IgD-negative memory B cell (primary cell): ENCODE data around the gene SEC61A1. TPM values are rescaled to one million over a fixed set of nuclear protein-coding genes. Genes with fewer than 3 reads are reported as not detected.

Source experiments
- H3K27ac Mint-ChIP-seq, 3 donors: one replicate each; pipeline ENCODE4 v1.8.0; 2020 to 2022; ENCODE audit warnings: mild to moderate bottlenecking in 3 of 3, mixed read lengths in 3 of 3, moderate library complexity in 1 of 3
- H3K27me3 Mint-ChIP-seq: one replicate; pipeline ENCODE4 v1.8.0; 2021; ENCODE audit warnings: mixed read lengths
- H3K36me3 Mint-ChIP-seq: one replicate; pipeline ENCODE4 v1.8.0; 2020; ENCODE audit warnings: mild to moderate bottlenecking, mixed read lengths
- H3K4me1 Mint-ChIP-seq, 3 donors: one replicate each; pipeline ENCODE4 v1.8.0; 2020 to 2022; ENCODE audit warnings: mixed read lengths in 3 of 3, mild to moderate bottlenecking in 1 of 3
- H3K4me3 Mint-ChIP-seq, 4 donors: one replicate each; pipeline ENCODE4 v1.8.0; 2020 to 2022; ENCODE audit warnings: mild to moderate bottlenecking in 4 of 4, mixed read lengths in 4 of 4, moderate library complexity in 3 of 4
- H3K9me3 Mint-ChIP-seq, 3 donors: one replicate each; pipeline ENCODE4 v1.8.0; 2020 to 2021; ENCODE audit warnings: mixed read lengths in 3 of 3, mild to moderate bottlenecking in 1 of 3
- polyA plus RNA-seq: library from polyadenylated mRNA; unstranded; fragments of 300-500 nt; fragmentation: Illumina TruSeq; gene quantifications from one replicate; pipeline ENCODE4 v1.2.3, GENCODE V29; 2021

The SEC61A1 gene
- polyA plus RNA-seq: 79.2 TPM

DNA sequence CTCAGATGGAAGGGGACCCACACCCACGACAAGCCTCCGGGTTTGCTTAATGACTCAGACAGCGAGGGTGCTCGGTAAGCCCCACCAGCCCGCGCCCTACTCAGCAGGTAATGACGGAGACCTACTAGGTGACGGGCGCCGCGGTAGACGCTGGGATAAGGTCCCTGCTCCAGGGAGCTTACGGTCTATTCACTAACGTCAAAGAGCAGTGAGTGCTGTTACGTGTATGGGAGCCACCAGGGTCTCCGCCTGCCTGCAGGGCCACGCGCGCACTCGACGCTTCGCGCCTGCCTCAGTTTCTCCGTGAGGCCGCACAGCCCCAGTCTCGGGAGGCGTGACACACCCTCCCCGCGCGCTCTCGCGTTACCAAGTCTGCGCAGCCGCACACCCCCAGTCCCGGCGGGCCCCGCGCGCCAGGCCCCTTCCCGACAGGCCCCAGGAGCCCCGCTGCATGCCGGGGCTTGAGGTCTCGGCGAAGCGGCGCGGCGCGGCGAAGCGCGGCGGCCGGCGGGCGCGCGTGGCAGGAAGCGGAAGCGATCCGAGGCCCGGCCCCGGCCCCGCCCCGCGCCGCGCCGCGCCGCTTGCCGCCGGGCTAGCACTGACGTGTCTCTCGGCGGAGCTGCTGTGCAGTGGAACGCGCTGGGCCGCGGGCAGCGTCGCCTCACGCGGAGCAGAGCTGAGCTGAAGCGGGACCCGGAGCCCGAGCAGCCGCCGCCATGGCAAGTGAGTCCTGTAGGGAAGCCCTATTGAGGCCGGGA lies at the start of gene SEC61A1:
Gene SEC61A1, plus strand, starts transcription at position 601 of the 758 bp plus-strand sequence. Its CDS starts 116 bp downstream, at position 717.
- H3K4me3 Mint-ChIP-seq: peak within 1 kb of the TSS; percentile 94 to 98 (median 96)
- H3K4me1 Mint-ChIP-seq: peaks cover 26 to 37% (median 33%) of the 10 kb centered on the region in 3 donors
- no peaks in the 10 kb centered on the region for H3K27me3 Mint-ChIP-seq
- H3K27ac Mint-ChIP-seq: peak within 1 kb of the TSS; percentile 94 to 95 (median 94)
- H3K9me3 Mint-ChIP-seq: no peaks in the 10 kb centered on the region
- no peaks in the 10 kb centered on the region for H3K36me3 Mint-ChIP-seq

DNA sequence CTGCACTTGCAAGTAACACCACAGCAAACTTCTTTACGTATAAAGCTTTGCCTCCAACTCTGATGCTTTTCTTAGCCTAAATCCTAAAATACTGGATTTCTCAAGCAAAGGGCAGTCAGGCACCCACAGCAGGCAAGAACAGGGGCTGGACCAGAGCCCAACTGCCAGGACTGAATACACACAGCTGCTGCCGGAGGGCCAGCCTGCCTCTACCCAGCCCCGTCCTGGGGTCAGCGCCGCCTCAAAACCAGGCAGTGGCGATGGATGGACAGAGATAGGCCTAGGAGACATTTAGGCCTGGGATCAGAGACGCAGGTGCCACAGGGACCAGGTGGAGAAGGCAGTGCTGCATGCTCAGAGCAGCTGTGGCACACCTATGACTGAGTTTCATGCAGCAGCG lies 47.6 kb upstream of the SEC61A1 start:
- H3K27me3 Mint-ChIP-seq: peaks cover 4% of the 10 kb centered on the region

DNA sequence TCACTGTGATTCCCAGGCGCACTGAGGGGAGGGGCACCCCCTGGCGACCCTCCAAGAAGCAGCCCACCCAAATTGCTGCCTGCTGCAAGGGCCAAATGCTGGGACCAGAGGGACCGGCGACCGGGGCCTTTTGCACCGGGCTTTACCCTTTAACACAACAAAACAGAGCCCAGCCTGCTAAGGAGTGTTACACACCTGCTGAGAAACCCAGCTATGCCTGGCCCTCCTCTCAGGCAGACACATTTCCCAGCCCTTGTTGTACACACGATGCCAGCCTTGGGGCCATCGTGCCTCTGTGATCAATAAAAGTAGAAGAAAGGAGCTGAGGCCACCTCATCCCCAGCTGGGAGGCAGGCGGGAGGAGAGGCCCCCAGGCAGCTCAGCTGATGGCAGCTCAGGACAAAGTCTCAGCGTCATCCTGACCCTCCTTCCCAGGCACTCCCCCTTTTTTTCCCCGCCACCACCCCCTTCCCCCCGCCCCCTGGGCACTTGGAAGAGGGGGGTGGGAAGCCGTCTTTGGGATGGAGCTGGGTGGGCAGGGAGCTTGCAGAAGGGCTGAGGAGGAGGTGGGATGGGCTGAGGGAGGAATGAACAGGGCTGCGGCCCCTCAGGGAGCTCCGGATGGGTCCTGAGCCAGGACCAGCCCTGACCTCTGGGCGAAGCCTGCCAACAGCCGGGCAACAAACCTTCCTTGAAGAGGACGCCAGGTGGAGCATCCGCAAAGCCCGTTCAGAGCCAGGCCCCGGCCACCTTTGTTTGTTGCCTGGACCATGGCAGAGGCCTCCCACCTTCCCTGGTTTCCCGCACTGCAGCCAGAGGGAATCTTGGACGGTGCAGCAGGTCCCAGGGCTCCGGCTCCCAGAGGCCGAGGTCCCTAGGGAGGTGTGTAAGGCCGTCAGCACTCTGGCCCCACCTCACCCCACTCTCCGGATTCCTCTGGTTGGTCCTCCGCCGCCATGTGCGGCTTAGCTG lies 45.9 kb upstream of the SEC61A1 start:
- no peak overlapping the region for H3K4me3 Mint-ChIP-seq
- H3K9me3 Mint-ChIP-seq: no peaks in the 10 kb centered on the region
- H3K4me1 Mint-ChIP-seq: peaks cover 0 to 2% (median 0%) of the 10 kb centered on the region in 3 donors
- peaks cover 4% of the 10 kb centered on the region for H3K27me3 Mint-ChIP-seq
- H3K27ac Mint-ChIP-seq: no peak overlapping the region
- no peaks in the 10 kb centered on the region for H3K36me3 Mint-ChIP-seq

More for the DNA sequence above, 47.6 kb upstream of the SEC61A1 start:
- Mint-ChIP-seq H3K9me3 (no peaks in the 10 kb centered on the region), H3K27ac (no peak overlapping the region), H3K4me3 (no peak overlapping the region), H3K36me3 (no peaks in the 10 kb centered on the region), H3K4me1 (peaks cover 0 to 2% (median 0%) of the 10 kb centered on the region in 3 donors)

DNA sequence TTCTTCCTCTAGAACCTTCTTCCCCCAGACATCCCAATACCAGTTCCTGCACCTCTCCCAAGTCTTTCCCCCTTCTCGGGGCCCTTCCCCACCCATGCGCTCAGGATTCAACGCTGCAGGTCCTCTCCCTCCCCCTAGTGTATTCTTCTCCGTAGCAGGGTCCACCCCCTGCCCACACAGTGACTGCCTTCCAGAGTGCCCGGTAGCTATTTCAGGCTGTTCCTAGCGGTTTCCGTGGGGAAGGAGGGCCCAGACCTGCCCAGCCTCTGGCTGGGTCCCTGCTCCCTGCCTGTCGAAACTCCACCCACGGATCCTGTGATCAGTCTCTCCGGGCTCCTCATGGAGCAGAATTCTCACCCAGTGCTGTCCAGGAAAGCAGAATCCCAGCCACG lies 45.2 kb upstream of the SEC61A1 start:
- Mint-ChIP-seq H3K36me3 (no peaks in the 10 kb centered on the region), H3K9me3 (no peaks in the 10 kb centered on the region), H3K4me1 (peaks cover 0 to 2% (median 0%) of the 10 kb centered on the region in 3 donors), H3K27me3 (peaks cover 4% of the 10 kb centered on the region), H3K4me3 (no peak overlapping the region), H3K27ac (no peak overlapping the region)

DNA sequence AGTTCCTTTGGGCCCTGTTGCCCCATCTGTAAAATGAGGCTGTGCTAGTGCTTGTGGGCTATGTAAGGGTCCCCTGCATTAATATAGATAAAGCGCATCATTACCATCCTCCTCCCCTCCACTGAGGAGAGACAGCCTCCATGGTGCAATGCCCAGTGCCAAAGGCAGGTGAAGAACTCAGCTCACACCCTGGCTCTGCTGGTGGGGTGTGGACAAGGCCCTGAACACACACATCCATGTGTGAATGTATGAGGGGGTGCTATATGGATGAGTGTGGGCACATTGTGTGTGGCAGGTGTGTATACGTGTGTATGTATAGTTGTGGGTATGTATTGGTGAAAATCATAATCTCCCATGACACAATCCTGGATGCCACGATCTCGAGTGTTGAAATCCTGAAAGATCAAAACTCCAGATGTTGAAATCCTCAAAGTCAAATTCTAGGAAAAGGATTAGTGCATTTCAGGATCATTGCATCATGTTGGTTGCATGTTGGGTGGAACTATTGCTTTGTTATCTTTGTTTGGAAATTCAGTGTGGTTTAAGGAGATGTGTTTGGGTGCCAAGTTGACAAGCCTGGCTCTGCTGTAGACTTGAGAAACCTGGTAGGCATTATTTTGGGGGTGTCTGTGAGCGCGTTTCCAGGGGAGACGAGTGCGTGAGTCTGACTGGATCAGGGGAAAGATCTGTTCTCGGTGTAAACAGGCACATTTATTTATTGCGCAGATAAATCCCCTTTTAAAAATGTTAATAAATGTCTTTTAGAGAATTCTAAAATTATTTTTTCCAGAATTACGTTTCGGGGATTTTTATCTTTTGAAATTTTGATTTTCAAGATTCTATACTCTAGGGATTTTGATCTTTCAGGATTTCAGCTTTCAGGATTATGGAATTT lies 42.0 kb upstream of the SEC61A1 start:
- no peak overlapping the region for H3K27ac Mint-ChIP-seq

DNA sequence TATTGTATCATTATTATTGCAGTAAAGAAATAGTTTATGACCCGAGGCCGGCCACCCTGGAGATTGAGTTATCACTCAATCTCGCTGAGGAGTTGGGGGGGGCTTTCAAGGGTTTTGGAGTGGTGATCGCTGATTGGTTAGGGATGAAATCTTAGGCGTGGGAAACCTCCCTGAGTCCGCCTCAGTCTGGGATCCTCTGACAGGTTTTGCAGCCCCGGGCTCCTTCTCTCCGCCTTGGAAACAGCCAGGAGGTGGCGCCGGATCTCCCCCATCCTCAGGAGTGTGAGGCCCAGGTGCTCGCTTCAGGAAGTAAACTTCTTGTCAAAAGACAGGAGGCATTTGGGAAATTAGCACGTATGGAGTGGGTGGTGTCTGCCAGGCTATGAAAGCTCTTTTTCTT lies 41.1 kb upstream of the SEC61A1 start:
- no peak overlapping the region for H3K4me3 Mint-ChIP-seq
- H3K27me3 Mint-ChIP-seq: peaks cover 6% of the 10 kb centered on the region
- no peak overlapping the region for H3K27ac Mint-ChIP-seq
- H3K9me3 Mint-ChIP-seq: peaks cover 0 to 1% (median 0%) of the 10 kb centered on the region in 3 donors
- H3K4me1 Mint-ChIP-seq: peaks cover 0 to 2% (median 0%) of the 10 kb centered on the region in 3 donors
- H3K36me3 Mint-ChIP-seq: no peaks in the 10 kb centered on the region

More for the DNA sequence above, 42.0 kb upstream of the SEC61A1 start:
- Mint-ChIP-seq H3K27me3 (peaks cover 4% of the 10 kb centered on the region), H3K9me3 (no peaks in the 10 kb centered on the region), H3K4me1 (peaks cover 0 to 2% (median 0%) of the 10 kb centered on the region in 3 donors), H3K4me3 (no peak overlapping the region), H3K36me3 (no peaks in the 10 kb centered on the region)

DNA sequence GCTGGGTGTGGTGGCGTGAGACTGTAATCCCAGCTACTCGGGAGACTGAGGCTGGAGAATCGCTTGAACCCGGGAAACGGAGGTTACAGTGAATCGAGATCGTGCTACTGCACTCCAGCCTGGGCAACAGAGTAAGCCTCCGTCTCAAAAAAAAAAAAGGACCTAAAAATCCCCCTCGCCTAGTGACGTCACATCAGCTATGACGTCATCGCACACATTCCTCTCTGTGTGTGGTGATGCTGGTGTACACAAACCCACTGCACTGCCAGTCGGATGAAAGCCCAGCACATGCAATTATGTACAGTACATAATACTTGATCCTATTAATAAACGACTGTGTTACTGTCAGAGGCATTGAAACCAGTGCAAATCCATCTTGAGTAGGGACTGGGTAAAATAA lies 40.2 kb upstream of the SEC61A1 start:
- H3K4me3 Mint-ChIP-seq: no peak overlapping the region
- no peaks in the 10 kb centered on the region for H3K36me3 Mint-ChIP-seq
- peak overlapping the region in 1 of 3 donors; percentile 1 for H3K27ac Mint-ChIP-seq
- peaks cover 6% of the 10 kb centered on the region for H3K27me3 Mint-ChIP-seq
- H3K4me1 Mint-ChIP-seq: peaks cover 0 to 2% (median 0%) of the 10 kb centered on the region in 3 donors
- H3K9me3 Mint-ChIP-seq: peaks cover 0 to 1% (median 0%) of the 10 kb centered on the region in 3 donors

DNA sequence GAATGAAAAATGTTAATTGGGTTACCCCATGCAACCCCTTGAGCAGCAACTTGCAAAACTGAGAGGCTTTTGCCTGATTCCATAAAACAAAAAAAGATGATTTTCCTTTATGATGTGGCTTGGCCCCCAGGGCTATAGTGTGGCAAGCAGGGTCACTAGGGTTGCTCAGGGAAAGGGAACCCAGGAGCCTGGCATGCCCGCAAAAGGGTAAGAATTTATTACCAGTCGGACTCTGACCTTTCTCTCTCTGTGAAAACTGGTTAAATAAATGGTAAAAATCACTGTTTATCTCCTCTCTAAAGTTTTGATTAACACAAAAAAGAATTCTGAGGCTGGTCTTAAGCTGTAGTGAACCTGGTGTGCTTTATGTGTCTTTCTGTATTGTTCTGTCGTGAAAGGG lies 37.7 kb upstream of the SEC61A1 start:
- H3K27me3 Mint-ChIP-seq: peaks cover 5% of the 10 kb centered on the region
- H3K4me3 Mint-ChIP-seq: no peak overlapping the region
- no peaks in the 10 kb centered on the region for H3K36me3 Mint-ChIP-seq
- H3K9me3 Mint-ChIP-seq: peaks cover 0 to 1% (median 0%) of the 10 kb centered on the region in 3 donors
- peaks cover 0 to 2% (median 0%) of the 10 kb centered on the region in 3 donors for H3K4me1 Mint-ChIP-seq
- H3K27ac Mint-ChIP-seq: no peak overlapping the region

DNA sequence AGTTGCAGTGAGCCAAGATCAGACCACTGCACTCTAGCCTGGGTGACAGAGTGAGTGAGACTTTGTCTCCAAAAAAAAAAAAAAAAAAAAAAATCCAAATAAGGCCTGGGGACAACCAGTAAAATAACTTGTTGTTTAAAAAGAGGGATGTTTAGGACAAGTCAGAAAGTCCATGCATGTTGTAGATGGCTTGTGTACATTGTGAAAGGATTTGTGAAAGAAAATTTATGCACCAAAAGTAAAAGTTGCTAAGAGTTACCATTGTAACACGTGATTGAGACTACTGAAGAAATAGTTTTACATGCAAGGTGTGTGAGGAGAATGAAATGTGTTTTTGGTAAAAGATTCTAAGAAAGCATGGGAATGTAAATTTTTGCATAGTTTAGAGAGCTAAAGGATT lies 35.7 kb upstream of the SEC61A1 start:
- Mint-ChIP-seq H3K4me1 (no peaks in the 10 kb centered on the region), H3K27me3 (peaks cover 5% of the 10 kb centered on the region), H3K9me3 (peaks cover 0 to 1% (median 0%) of the 10 kb centered on the region in 3 donors)

DNA sequence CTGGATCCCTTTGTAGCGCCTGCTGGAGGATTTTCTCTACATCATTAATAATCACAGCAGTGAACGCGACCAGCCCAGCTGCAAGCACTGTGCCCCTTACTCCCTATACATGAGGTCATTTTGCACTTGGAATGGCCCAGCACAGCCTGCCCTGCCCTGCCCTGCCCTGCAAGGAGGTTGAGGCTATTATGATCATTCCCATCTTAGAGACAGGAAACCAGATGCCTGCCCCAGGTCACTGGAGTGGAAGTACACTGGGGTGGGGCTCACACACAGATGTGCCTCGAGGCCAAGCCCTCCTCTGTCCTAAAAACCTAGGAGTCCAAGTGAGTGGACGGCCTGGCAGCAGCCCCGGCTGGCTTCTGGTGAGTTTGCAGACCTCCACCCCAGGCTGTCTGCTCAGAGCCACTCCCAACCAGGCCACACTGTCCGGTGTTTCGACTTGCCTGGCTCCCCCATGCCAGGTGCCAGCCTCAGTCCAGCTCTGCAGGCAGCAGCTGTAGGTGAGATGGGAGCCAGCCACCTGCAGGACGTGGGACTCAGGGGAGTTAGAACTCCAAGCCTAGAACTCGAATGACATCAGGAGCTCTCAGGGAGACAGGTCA lies 30.4 kb upstream of the SEC61A1 start:
- H3K9me3 Mint-ChIP-seq: no peaks in the 10 kb centered on the region
- H3K27me3 Mint-ChIP-seq: peaks cover 17% of the 10 kb centered on the region
- no peak overlapping the region for H3K4me3 Mint-ChIP-seq
- no peaks in the 10 kb centered on the region for H3K36me3 Mint-ChIP-seq
- no peaks in the 10 kb centered on the region for H3K4me1 Mint-ChIP-seq
- no peak overlapping the region for H3K27ac Mint-ChIP-seq

More for the DNA sequence above, 35.7 kb upstream of the SEC61A1 start:
- no peaks in the 10 kb centered on the region for H3K36me3 Mint-ChIP-seq
- no peak overlapping the region for H3K27ac Mint-ChIP-seq
- H3K4me3 Mint-ChIP-seq: no peak overlapping the region

DNA sequence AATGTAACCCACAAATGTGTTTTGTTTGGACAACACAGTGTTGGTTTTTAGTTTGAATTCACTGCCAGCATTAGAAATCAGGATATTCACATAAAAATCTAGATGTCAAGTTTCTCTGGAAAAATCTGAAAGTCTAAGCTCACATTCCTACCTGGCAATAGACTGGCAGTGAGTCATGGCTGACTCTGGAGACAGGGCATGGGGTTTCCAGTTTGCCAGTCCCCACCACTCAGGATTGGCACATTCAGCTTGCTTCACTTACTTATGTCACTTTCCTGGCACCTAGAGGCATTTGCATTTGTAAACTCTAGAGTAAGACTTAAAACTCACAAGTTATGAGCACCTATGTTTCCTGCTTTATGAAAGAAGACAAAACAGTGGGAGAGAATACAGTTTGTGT lies 19.1 kb upstream of the SEC61A1 start:
- H3K27ac Mint-ChIP-seq: no peak overlapping the region
- peaks cover 0 to 1% (median 0%) of the 10 kb centered on the region in 3 donors for H3K4me1 Mint-ChIP-seq
- no peaks in the 10 kb centered on the region for H3K9me3 Mint-ChIP-seq
- H3K36me3 Mint-ChIP-seq: peaks cover 1% of the 10 kb centered on the region
- H3K27me3 Mint-ChIP-seq: peaks cover 1% of the 10 kb centered on the region
- H3K4me3 Mint-ChIP-seq: no peak overlapping the region

DNA sequence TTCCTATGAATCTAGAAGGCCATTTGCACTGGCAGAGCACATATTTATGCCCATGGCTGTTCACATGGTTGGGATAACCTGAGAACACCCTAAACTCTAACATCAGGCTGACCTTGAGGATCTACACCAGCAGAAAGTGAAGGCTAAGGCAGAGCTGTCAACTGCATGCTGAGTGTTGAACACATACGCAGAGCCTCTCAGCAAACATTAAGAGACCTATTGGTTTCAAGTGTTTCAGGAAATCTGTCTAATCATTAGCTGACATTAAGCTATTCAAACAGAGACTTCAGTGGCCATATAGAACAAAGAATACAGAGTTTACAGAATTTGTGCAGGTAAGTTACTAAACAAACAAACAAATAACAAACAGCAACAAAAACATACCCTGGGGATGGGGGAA lies 16.1 kb upstream of the SEC61A1 start:
- no peak overlapping the region for H3K27ac Mint-ChIP-seq
- peaks cover 1% of the 10 kb centered on the region for H3K36me3 Mint-ChIP-seq
- H3K27me3 Mint-ChIP-seq: peaks cover 1% of the 10 kb centered on the region
- H3K9me3 Mint-ChIP-seq: no peaks in the 10 kb centered on the region
- no peak overlapping the region for H3K4me3 Mint-ChIP-seq
- H3K4me1 Mint-ChIP-seq: no peaks in the 10 kb centered on the region

DNA sequence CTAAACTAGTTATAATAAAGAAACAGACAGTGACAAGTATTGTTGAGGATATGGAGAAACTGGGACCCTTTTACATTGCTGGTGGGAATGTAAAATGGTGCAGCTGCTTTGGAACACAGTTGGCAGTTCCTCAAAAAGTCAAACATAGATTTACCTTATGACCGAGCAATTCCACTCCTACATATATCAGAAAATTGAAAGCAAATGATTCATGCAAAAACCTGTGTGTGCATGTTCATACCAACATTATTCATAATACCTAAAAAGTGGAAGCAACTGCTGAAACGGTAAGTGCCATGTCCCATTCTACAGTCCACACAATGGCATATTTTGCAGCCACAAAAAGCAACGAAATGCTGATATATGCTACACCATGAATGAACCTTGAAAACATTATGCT lies 12.2 kb upstream of the SEC61A1 start:
- Mint-ChIP-seq H3K4me3 (no peak overlapping the region), H3K9me3 (no peaks in the 10 kb centered on the region), H3K36me3 (no peaks in the 10 kb centered on the region), H3K4me1 (no peaks in the 10 kb centered on the region), H3K27me3 (peaks cover 3% of the 10 kb centered on the region), H3K27ac (no peak overlapping the region)

DNA sequence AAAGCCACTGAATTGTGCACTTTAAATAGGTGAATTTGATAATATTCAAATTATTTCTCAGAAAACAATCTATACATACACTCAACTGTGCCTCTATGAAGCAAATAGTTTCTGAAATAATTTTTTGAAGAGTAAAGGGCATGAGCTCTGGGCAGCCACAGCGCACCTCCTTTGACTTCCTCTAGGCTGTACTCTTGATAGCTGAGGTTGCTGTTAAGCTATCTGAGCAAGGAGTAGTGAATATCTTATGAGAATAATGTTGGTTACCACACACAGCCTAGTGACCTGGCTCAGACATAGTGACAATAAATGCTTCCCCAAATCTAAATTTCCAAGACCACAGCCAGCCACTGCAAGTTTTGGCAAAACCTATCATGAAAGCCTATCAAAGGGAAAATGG lies 11.6 kb upstream of the SEC61A1 start:
- H3K4me3 Mint-ChIP-seq: no peak overlapping the region
- no peak overlapping the region for H3K27ac Mint-ChIP-seq
- H3K9me3 Mint-ChIP-seq: no peaks in the 10 kb centered on the region
- H3K27me3 Mint-ChIP-seq: peaks cover 3% of the 10 kb centered on the region
- H3K4me1 Mint-ChIP-seq: no peaks in the 10 kb centered on the region
- no peaks in the 10 kb centered on the region for H3K36me3 Mint-ChIP-seq
